Measurements from ENCODE around the gene C14orf132. TPM values are rescaled to one million over a fixed set of nuclear protein-coding genes. Genes with fewer than 3 reads are reported as not detected.

Gene C14orf132
- total and polyA plus RNA-seq, 3 donors from 2014 or later: 1.4 to 8.4 (median 2.5) TPM

DNA sequence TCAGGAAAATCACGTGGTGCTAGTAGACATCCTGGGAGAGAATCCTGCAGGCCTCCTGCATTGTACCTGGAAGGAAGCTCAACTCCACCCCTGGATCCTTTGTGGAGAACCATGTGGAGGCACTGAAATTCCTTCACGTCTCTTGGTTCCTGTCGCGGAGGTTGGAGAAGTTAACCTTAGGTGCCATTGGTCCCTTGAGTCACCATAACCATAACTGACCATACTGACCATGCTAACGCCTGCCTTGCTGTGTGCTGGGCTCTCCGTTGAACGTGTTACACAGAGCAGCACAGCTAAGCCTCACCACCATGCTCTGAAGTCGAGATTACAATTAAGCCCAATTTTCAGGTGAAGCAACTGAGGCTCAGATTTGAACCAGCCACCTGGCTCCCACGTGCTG, 18.6 kb downstream of the C14orf132 start:
- H3K36me3 ChIP-seq (ENCODE audit: low read depth, missing control alignments): no peaks in the 10 kb centered on the region
- 87 to 89% methylated on average over 9 of the region's 9 CpGs for WGBS, 2 donors
- TF ChIP-seq POLR2A (IDR thresholded peaks at IDR 0.05): no peak
- TF ChIP-seq, protein P1, sequence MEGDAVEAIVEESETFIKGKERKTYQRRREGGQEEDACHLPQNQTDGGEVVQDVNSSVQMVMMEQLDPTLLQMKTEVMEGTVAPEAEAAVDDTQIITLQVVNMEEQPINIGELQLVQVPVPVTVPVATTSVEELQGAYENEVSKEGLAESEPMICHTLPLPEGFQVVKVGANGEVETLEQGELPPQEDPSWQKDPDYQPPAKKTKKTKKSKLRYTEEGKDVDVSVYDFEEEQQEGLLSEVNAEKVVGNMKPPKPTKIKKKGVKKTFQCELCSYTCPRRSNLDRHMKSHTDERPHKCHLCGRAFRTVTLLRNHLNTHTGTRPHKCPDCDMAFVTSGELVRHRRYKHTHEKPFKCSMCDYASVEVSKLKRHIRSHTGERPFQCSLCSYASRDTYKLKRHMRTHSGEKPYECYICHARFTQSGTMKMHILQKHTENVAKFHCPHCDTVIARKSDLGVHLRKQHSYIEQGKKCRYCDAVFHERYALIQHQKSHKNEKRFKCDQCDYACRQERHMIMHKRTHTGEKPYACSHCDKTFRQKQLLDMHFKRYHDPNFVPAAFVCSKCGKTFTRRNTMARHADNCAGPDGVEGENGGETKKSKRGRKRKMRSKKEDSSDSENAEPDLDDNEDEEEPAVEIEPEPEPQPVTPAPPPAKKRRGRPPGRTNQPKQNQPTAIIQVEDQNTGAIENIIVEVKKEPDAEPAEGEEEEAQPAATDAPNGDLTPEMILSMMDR (IDR thresholded peaks at IDR 0.05): no peak

DNA sequence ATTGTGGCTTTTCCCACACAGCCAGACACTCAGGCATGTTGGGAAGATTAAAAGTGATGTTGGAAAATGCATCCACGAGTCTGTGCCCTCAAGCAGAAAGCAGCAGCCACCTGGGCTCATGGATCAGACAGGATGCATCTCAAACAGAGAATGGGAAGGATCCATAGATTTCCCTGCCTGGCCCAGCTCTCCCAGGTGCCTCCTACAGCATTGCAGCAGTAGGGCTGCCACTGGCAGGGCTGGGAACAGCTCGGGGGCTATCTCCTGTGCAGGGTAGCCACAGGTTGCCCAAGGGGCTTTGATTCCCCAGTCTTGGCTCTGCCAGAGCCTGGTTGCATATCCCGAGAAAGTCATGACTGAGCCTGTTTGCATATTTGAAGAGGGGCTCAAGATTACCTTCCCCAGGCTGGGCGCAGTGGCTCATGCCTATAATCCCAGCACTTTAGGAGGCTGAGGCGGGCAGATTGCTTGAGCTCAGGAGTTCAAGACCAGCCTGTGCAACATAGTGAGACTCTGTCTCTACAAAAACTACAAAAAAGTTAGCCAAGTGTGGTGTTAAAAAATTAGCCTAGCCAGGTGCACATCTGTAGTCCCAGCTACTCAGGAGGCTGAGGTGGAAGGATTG, 19.5 kb downstream of the C14orf132 start:
- no peak overlapping the region for H3K27ac ChIP-seq
- DNase-seq: no peak
- 85 to 92% methylated on average over 2 to 5 of the region's 5 CpGs for WGBS, 2 donors

More for the DNA sequence above, 18.6 kb downstream of the C14orf132 start:
- no peaks in the 10 kb centered on the region for H3K9me3 ChIP-seq
- no peak for DNase-seq
- no peaks in the 10 kb centered on the region for H3K4me1 ChIP-seq
- intact Hi-C loops (cut with DNase I; ENCODE audit: low total_unique reads): no loop called here
- no peaks in the 10 kb centered on the region for H3K27me3 ChIP-seq
- no peak overlapping the region for H3K4me3 ChIP-seq
- no peak overlapping the region for H3K27ac ChIP-seq

DNA sequence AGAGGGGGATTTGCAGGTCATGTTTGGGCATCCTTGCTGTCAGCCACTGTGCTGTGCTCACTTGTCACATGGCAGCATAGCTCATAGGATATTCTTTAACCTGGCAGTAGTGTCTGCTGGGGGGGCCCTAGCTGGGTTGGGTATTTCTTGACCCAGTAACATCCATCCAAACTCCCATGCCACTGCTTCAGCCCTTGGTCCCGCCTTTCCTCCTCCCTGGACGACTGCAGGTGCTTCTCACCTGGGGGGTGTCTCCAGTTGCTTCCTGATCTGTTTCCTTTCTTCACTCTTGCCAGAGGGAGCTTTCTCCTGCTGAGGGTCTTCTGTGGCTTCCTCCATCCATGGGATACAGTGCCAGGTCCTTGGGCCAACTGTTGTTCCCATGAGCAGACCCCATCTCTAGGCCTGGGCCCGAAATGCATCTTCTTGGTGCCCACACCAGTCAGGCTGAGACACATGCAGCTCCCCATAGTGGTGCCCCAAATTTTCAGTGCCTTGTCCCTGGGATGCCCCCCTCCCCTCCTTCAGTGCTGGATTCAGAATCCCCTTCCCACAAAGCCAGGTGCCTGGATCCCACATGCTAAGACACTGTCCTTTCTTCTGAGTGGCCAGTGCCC, 20.5 kb downstream of the C14orf132 start:
- Histone ChIP-seq H3K27ac (no peak overlapping the region), H3K27me3 (no peaks in the 10 kb centered on the region), H3K9me3 (no peaks in the 10 kb centered on the region), H3K4me1 (no peaks in the 10 kb centered on the region), H3K4me3 (no peak overlapping the region), H3K36me3 (ENCODE audit: low read depth, missing control alignments) (no peaks in the 10 kb centered on the region)
- no peak for TF ChIP-seq POLR2A (IDR thresholded peaks at IDR 0.05)
- TF ChIP-seq, protein P1 (IDR thresholded peaks at IDR 0.05): no peak
- DNase-seq: no peak
- intact Hi-C loops (cut with DNase I; ENCODE audit: low total_unique reads): no loop called here
- 84 to 97% methylated on average over 3 of the region's 3 CpGs for WGBS, 2 donors

More for the DNA sequence above, 19.5 kb downstream of the C14orf132 start:
- Histone ChIP-seq H3K4me1 (no peaks in the 10 kb centered on the region), H3K27me3 (no peaks in the 10 kb centered on the region), H3K9me3 (no peaks in the 10 kb centered on the region), H3K4me3 (no peak overlapping the region), H3K36me3 (ENCODE audit: low read depth, missing control alignments) (no peaks in the 10 kb centered on the region)
- TF ChIP-seq POLR2A (IDR thresholded peaks at IDR 0.05): no peak
- TF ChIP-seq, protein P1 (IDR thresholded peaks at IDR 0.05): no peak
- intact Hi-C loops (cut with DNase I; ENCODE audit: low total_unique reads): no loop called here

DNA sequence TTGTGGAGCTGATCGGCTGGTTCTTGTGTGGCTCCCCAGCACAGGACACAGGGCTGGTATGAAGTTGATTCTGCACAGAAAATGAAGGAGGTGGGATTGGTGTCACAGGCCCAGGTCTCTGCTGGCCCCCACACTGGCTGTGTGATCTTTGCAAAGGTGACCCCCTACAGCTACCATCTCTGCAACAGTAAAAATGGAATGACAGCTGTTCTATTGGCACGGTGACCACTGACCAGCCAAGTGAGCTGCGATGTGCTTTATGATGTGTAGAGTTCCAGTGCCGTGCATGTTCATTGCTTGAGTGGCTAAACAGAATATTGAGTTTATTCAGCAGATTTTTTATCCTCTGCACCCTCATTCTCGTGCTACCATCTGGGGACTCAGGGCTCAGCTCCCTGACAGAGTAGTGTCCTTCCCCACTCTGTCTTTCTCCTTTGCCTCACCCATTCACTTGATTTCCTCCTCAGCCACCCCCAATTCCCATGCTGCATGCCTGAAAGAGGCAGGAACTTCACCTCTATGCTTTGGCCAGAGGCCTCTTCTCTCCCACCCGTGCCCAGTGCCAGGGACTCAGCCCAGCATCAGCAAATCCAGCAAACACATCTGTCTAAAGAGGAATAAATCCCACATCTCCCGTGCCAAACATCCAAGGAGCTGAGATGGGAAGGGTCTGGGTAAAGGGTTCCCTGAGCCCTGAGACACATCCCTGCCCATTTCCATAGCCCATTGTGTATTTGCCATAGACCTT, 21.2 kb downstream of the C14orf132 start:
- intact Hi-C loops (cut with DNase I; ENCODE audit: low total_unique reads): no loop called here
- no peak for TF ChIP-seq POLR2A (IDR thresholded peaks at IDR 0.05)
- TF ChIP-seq, protein P1 (IDR thresholded peaks at IDR 0.05): no peak
- Histone ChIP-seq H3K27ac (no peak overlapping the region), H3K36me3 (ENCODE audit: low read depth, missing control alignments) (no peaks in the 10 kb centered on the region), H3K4me1 (no peaks in the 10 kb centered on the region), H3K27me3 (no peaks in the 10 kb centered on the region), H3K4me3 (no peak overlapping the region), H3K9me3 (no peaks in the 10 kb centered on the region)
- DNase-seq: no peak
- 80 to 89% methylated on average over 7 of the region's 7 CpGs for WGBS, 2 donors

All from testis (tissue), 3 donors.